NCI-H1930 (cell line): ENCODE measurements around the gene RET.

Experiments
- DNase-seq, 2 experiments: peaks; one replicate each; lab custom pipeline; 2025; lab: John Stamatoyannopoulos, UW

Gene RET

DNA sequence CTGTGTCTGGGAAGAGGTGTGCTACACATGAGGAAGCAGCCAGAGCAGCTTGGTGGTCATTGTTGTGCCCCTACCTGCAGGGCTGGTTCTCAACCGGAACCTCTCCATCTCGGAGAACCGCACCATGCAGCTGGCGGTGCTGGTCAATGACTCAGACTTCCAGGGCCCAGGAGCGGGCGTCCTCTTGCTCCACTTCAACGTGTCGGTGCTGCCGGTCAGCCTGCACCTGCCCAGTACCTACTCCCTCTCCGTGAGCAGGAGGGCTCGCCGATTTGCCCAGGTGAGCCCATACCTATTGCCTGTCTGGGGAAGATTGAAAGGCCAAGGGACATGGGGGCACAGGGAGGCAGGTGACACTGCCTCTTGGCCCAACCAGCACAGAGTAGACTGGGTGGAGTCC lies 32.1 kb downstream of the RET start:
- DNase-seq, result no peak

DNA sequence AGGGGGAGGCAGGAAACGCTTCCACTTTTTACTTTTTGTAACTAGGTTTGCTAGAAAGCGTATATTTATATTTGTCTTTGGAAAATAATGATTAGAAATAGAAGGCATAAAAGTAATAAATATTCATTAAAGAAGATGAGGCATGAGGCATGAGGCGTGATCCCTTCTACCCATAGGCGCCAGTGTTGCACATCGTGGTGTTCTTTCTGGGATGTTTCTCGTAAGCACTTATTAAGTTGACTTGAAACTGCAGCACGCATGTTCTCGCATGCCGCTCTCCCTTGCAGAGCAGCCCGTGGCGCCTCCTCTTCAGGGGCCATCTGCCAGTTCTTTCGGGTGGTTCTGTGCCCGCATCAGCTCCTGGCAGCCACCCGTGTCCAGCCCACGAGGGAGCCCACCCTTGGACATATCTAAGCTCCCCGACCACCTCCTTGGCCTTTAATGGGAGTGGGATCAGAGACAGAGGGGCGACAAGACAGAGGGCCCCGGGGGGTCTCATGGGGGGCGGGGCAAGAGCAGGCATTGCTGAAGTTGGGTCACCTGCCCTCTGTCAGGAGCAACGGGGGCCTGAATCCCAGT lies 32.9 kb downstream of the RET start:
- no peak for DNase-seq

DNA sequence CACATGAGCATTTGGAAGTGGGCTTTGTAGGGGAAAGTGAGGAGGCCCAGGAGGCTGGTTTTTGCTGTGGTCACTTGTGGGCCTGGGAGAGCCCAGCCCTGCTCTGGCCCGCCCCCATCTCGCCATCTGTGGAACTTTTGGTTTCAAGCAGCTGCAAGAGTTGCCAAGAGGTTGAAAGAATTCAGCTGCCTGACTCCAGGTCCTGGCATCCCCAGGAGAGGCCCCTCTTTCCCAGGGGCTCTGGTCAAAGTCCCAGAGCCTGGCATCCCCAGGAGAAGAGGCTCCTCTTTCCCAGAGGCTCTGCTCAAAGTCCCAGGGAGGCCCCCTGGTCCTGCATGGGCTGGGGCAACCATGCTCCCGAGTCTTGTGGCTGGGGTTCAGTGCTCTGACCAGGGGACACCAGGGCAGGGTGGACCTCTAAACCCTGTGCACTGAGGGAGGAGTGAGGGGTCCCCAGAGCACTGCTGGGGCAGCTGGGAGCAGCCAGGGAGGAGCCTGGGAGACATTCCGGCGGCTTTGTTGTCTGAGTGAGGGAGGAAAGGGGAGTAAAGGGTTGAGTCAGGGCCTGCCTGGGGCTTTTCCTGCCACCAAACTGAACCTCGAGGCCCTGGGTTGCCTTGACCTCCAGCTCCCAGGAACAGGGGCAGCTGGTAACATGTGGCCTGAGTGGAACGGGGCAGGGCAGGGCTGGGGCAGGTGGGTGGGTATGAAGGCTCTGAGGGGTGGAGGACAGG lies 33.6 kb downstream of the RET start:
- DNase-seq, result no peak

DNA sequence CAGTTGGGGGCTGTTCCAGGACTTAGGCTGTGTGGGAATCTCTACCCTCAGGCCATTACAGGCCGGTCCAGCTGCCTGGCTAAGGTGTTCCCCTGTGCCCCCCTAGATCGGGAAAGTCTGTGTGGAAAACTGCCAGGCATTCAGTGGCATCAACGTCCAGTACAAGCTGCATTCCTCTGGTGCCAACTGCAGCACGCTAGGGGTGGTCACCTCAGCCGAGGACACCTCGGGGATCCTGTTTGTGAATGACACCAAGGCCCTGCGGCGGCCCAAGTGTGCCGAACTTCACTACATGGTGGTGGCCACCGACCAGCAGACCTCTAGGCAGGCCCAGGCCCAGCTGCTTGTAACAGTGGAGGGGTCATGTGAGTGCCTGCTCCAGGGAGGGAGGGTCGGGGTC lies 34.2 kb downstream of the RET start:
- DNase-seq, result no peak

DNA sequence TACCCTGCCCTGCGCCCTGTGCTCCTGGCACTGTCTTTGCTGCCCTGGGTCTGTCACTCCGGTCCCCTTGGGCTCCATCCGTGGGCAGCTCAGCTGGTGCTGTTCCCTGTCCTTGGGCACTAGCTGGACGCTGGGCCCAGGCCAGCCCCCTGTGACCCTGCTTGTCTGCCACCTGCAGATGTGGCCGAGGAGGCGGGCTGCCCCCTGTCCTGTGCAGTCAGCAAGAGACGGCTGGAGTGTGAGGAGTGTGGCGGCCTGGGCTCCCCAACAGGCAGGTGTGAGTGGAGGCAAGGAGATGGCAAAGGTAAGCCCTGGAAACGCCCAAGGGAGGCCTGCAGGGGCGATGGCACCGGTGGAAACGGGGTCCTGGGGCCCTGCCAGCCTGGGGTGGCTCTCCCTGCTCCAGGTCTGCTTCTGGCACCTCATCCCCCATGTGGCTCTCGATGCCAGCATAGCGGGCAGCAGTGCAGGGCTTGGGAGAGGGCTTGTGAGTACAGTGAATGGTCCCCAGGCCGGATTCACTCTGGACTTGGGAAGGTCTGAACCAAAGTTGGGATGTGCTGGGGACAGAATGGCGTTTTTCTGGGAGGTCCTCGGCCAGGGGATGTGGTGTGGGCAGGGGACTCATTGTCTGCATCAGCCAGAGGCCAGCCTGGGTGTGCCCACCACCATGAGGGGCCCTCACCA lies 35.2 kb downstream of the RET start:
- DNase-seq, result no peak

DNA sequence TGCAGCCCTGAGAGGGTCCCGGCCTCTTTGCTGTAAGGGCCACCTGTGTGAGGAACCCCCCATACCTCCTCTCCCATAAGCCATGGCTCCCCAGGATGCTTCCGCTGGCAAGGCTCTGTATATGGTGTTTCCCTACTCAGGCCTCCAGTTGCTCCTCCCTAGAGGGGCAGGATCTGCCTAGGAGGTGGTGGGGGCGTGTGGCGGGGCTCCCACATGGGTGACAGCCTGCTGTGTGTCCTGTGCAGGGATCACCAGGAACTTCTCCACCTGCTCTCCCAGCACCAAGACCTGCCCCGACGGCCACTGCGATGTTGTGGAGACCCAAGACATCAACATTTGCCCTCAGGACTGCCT lies 35.7 kb downstream of the RET start:
- DNase-seq, result no peak

DNA sequence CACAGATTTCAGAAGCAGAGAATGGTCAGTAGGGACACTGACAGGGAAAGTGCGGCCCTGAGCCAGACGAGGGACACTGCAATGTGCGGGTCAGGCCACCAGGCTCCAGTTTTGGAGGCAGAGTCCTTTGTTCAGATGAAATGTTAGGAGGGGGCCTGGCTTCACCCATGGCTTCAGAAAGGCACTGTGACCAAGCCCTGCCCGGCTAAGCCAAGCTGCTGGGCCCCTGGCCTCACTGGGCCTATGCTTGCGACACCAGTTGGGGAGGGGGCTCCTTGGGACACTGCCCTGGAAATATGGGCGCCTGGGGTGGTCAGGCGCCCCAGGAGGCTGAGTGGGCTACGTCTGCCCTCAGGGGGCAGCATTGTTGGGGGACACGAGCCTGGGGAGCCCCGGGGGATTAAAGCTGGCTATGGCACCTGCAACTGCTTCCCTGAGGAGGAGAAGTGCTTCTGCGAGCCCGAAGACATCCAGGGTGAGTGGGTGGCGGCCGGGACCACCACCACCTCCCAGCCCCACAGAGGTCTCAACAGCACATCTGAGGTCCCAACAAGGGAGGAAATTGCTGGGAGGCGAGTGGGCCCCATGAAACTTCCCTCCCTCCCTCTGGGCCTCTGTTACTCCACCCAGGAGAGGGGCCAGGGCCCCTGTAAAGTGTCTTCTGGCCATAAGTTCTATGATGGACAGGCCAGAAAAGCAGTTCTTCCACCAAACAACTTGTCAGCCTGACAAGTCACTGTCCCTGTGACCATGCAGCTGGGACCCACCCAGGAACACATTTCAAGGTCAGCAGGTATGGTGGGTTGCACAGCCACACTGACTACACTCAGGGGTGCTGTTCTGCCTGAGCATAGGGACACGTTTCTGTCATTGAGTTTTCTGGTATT lies 36.6 kb downstream of the RET start:
- no peak for DNase-seq

DNA sequence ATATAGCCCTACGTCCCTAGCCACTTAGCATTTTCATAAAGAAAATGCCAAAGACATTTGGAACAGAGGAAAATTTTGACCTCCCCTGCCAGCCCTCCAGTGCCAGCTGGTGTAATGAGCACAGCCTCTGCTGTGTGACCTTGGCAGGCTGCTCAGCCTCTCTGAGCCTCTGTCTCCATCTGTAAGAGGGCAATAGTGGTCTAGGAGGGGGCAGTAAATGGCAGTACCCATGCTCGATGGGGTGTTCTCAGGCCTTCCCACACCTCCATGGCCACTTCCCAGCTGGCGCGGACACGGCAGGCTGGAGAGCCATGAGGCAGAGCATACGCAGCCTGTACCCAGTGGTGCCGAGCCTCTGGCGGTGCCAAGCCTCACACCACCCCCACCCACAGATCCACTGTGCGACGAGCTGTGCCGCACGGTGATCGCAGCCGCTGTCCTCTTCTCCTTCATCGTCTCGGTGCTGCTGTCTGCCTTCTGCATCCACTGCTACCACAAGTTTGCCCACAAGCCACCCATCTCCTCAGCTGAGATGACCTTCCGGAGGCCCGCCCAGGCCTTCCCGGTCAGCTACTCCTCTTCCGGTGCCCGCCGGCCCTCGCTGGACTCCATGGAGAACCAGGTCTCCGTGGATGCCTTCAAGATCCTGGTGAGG lies 37.3 kb downstream of the RET start:
- DNase-seq, result no peak

DNA sequence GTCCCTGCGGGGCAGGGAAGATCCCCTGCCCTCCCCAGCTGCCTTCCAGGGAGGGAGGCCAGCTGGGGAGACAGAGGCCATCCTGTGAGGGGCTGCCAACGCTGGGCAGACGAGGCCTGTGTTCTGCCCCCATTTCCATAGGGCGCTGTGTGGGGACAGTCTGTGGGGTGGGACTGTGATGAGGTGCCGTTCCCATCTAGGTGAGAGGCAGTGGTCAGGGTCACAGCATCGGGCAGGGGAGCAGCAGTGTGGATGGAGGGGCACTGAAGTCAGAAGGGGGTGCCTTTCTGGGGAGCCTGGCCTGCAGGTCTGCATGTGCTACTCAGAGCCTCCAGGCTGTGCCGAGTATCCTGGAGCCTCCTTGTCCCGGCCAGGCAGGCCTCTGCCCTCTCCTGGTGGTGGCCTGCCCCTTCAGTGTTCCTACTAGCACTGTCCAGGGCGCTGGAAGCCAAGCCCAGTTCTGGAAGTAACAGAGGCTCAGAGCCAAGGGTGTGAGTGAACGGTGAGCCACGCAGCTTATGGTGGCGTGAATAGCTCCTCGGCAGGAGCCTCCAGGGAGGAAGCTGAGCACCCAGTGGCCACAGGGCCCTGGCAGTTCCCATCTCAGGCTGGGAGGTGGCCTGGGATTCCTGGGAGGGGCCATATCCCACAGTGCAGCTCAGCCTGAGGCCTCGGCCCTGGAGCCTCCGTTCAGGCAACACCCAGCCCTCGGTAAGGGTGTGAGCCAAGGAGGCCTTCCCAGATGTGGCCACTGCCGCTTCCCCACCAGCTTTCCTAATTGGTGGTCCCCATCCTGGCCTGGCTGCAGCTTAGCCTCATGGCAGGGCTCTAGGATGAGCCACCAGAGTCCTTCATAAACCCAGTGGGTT lies 38.1 kb downstream of the RET start:
- no peak for DNase-seq

DNA sequence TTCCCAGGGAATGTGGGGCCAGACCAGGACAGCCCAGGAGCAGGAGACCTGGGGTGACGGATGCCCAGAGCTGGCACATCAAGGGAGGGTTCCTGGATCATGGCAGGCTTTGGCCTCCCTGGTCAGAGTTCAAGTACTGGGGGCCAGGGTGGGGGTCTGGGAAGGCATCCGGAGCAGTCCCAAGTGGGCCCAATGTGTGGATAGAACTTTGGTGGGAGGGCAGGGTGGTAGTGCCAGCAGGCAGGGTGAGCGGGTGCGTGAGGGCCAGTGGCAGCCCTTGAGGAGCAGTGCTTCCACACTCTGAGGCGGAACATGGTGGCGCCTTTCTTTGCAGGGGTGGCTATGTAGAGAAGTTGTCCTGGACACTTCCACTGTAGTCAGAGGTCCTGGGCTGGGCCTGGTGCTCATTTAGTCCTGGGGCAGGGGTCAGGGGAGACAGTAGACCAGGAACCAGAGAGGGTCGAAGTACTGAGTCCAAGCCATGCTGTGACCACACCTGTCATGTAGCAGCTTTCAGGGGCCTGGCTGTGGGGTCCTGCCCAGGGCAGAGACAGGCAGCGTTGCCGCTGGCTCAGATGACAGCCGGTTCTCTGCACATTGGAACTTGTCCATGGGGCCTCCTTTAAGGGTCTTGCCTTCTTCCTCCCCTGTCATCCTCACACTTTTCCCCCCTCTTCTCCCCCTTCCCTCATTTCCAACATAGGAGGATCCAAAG lies 39.2 kb downstream of the RET start:
- no peak for DNase-seq

DNA sequence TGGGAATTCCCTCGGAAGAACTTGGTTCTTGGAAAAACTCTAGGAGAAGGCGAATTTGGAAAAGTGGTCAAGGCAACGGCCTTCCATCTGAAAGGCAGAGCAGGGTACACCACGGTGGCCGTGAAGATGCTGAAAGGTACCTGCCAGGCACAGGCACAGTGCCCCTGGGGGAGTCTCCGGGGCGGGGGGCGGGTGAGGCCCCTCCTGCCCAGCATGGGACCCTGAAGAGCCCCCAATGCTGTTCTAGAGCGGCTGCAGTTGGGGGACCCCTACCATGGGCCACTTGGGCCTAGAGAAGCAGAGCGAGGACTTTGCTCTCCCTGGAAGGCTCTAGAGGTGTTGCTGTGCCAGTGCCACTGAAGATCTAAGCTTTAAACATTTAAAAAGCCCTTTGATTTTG lies 39.7 kb downstream of the RET start:
- DNase-seq, result no peak

DNA sequence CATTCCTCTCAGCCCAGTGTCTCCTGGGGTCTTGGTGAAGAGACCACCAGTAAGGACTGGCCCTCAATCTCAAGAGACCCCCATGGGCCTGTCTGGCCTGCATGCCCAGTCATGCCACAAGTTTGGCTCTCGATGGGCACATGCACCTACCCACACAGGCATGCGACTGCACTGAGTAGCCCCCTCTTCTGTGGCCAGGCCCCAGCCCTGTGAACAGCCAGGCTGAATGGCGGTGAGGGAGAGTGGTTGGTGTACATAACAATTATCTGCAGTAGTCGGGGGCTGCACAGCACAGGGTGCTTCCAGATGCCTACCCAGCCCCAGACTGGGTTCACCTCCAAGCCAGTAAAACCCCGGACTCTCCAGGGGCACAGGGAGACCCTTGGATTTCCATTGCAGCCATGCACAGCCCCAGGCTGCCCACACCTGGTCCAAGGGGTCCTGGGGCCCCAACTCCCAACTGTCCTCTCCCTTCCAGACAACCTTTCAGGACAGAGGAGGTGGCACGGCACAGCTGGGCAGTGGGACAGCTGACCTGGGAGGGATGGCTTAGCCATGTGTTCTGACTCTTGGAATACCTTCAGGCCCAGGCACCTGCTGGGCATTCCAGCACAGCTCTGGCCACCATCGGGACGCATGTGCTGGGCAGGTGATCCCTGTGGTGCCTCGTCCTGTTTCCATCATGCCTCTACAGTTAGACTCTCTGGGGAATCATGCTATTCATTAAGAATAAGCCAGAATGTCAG lies 40.3 kb downstream of the RET start:
- DNase-seq, result no peak

DNA sequence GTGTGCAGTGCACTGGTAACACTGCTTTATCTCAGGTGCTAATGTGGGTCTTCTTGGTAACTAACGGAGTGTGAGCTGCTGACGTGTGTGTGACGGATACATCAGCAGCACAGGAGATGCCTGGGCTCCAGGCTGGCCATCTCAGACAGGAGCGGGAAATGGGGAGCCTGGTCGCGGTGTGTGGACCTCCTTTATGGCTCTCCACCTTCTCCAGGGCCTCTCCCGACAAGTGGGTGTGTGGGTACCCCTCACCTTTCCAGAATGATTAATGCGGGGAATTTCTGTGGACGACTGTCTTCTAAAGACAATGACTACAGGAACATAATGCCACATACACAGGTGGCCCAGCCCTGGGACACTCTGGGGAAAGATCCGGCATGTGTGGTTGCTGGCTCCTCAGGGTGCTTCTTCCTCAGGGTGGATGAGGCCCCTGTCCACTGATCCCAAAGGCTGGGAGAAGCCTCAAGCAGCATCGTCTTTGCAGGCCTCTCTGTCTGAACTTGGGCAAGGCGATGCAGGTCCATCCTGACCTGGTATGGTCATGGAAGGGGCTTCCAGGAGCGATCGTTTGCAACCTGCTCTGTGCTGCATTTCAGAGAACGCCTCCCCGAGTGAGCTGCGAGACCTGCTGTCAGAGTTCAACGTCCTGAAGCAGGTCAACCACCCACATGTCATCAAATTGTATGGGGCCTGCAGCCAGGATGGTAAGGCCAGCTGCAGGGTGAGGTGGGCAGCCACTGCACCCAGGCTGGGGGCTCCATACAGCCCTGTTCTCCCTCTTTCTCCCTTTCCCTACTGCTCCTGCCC lies 41.1 kb downstream of the RET start:
- no peak for DNase-seq

DNA sequence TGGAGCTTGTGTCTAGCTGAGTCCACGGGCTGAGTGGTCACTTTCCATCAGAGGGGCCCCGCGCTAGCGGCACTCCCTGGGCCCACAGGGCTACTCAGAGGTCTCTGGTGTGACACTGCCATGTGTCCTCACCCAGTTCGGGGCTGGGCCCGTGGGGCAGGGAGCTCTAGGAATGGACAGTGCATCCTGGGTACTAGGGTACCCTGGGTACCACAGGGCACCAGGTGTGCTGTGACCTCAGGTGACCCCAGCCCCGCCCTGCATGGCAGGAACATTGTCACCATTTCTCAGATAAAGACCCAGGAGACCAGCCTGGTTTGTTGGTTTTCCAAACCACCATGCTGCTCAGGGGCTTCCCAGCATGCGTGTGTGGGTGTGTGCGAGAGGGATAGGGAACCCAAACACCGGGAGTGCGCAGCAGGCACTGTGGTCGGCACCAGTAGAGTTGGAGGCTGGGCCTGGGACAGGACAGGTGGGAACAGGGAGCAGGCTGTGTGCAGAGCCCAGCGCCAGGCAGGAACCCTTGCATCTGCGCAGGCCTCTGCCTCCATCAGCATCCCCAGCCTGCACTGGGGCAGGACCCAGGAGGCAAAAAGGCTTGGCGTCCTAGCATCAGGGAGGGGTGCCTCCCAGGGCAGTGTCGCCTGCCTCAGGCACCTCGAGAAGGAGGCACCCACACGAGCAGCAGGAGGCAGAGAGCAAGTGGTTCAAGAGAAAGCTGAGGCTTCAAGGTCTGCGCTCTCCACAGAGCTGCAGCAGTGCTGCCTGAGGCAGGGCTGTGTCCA lies 42.0 kb downstream of the RET start:
- DNase-seq, result no peak

DNA sequence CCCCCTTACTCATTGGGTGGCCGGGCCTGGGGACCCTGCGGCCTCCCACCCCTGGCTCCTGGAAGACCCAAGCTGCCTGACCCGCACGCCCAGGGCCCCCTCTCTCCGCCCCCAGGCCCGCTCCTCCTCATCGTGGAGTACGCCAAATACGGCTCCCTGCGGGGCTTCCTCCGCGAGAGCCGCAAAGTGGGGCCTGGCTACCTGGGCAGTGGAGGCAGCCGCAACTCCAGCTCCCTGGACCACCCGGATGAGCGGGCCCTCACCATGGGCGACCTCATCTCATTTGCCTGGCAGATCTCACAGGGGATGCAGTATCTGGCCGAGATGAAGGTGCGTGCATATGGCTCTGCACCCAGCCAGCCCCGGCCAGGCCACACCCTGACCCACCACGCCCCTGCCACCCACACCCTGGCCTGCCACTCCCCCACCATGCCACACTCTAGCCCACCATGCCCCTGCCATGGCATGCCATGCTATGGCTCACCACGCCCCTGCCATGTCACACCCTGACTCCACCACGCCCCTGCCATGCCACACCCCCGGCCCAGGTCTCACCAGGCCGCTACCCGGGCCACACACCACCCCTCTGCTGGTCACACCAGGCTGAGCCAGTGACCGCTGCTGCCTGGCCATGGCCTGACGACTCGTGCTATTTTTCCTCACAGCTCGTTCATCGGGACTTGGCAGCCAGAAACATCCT lies 42.7 kb downstream of the RET start:
- no peak for DNase-seq

DNA sequence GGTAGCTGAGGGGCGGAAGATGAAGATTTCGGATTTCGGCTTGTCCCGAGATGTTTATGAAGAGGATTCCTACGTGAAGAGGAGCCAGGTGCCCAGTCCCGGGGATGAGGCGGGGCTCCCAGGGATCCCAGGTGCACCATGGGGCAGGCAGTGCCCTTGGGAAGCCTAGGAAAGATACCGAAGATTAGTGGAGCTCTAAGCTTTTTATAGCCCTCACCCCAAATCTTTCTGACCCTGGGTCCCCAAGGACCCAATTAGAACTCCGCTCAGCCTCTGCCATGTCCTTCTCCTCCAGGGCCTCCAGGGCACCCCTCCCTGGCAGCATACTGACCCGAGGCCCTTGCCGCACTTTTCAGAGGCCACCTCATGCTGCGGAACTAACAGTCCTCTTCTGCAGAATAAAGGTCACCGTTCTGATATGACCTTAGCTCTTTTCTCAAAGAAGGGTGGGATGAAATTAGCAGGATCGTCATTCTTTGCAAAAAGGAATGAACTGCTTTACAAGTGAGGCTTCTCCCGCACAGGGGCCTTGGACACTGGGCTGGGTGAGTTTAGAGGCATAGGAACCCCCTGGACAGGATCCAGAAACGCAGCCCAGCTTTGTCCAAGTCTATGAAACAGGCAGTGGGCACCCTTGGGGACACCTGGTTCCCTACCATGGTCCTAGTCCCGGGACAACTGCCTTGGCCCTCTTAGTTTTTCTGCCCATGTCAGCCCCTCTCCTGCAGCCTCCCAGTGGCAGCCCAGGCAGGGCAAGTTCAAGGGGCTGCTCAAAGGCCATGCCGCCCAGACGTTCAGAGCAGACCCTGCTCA lies 43.5 kb downstream of the RET start:
- DNase-seq, result no peak

DNA sequence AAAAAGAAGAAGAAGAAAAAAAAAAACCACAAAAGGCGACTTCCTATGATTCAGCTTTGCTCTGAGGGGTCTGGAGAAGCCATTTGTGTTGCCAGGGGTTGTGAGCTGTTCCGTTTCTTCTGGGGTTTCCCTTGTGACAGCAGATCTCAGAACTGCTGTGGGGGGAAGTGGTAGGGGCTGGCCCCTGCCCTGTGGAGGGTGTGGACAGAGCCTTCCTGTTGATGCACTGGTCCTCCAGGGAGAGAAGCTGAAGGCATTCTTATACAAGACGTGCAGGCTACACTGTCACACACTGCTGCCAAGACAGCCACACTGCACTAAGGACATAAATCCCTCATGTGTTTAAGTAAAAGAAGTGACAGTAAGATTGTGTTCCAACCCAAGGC lies 44.1 kb downstream of the RET start:
- DNase-seq, result no peak
